Transverse colon (tissue), 4 donors: ENCODE measurements around the gene PLCD3. TPM values are rescaled to one million over a fixed set of nuclear protein-coding genes. Genes with fewer than 3 reads are reported as not detected.

Source experiments
- DNase-seq: peaks from one replicate; pipeline ENCODE4 v3.0.0-alpha.2; 2019
- H3K27ac ChIP-seq, 4 donors: fragments of 200-600 bp; sonication (generic); 2 replicates each; pipeline ENCODE4 v1.5.1; 2016 to 2018; ENCODE audit warnings: inconsistent platforms in 4 of 4
- H3K27me3 ChIP-seq: fragments of 200-600 bp; sonication (generic); 2 replicates; pipeline ENCODE4 v1.5.1; 2017; ENCODE audit warnings: inconsistent platforms
- H3K36me3 ChIP-seq, 4 donors: fragments of 200-600 bp; sonication (generic); 2 replicates each; pipeline ENCODE4 v1.5.1; 2017 to 2019; ENCODE audit warnings: inconsistent platforms in 4 of 4
- H3K4me1 ChIP-seq, 4 donors: fragments of 200-600 bp; sonication (generic); 2 replicates each; pipeline ENCODE4 v1.5.1; 2017 to 2020; ENCODE audit warnings: inconsistent platforms in 4 of 4
- H3K4me3 ChIP-seq, 4 donors: fragments of 200-600 bp; sonication (generic); 1 replicate in 1 of 4; 2 replicates in 3 of 4; pipeline versions ENCODE4 v1.5.1 to v1.6.1; 2017 to 2019; ENCODE audit warnings: inconsistent platforms in 4 of 4
- H3K9me3 ChIP-seq, 2 donors: fragments of 200-600 bp; sonication (generic); 2 replicates each; pipeline ENCODE4 v1.5.1; 2017 to 2019; ENCODE audit warnings: inconsistent platforms in 2 of 2
- CTCF ChIP-seq, 5 experiments: fragments of 200-600 bp in 3 of 5; fragments of 450-650 bp in 2 of 5; sonication (generic) in 3 of 5; IDR thresholded peaks; 1 replicate in 2 of 5; 2 replicates in 3 of 5; pipeline ENCODE4 v1.5.1; 2016 to 2017; ENCODE audit warnings: antibody characterized with exemption in 5 of 5, inconsistent platforms in 3 of 5, mild to moderate bottlenecking in 2 of 5, moderate library complexity in 1 of 5
- EP300 ChIP-seq: sonication (generic); formaldehyde crosslinking; IDR thresholded peaks from one replicate; pipeline ENCODE4 v1.6.1; 2017; ENCODE audit warnings: antibody characterized with exemption, low read depth
- POLR2A ChIP-seq: fragments of 450-650 bp; IDR thresholded peaks from one replicate; pipeline ENCODE4 v1.6.1; 2016; ENCODE audit warnings: antibody characterized with exemption, mild to moderate bottlenecking, moderate library complexity
- POLR2AphosphoS5 ChIP-seq, 3 donors: sonication (generic); formaldehyde crosslinking; IDR thresholded peaks; one replicate each; pipeline ENCODE4 v1.6.1; 2016; ENCODE audit warnings: antibody characterized with exemption in 3 of 3
- WGBS, 2 donors: methylation state at CpG; one replicate each; pipeline ENCODE4 v1.1.5; 2018; ENCODE audit warnings: low coverage in 1 of 2; 5-methylcytosine and 5-hydroxymethylcytosine counted together
- in situ Hi-C, 4 donors: fragments of 200-750 bp; cut with MboI; loops; one replicate each; pipeline versions ENCODE4 v1.15.0 to v1.15.1; 2017; ENCODE audit warnings: low sequenced_read_pairs in 3 of 4, low pct_ligation_motif_present in 1 of 4, low pct_unique_long_range_greater_than_20kb in 1 of 4
- intact Hi-C: fragments of 100-400 bp; cut with DNase I; formaldehyde crosslinking; loops from one replicate; pipeline ENCODE4 v1.15.1; 2023; ENCODE audit warnings: low total_unique reads
- total RNA-seq, 4 donors: library from RNA; depleted of rRNA; stranded (reverse); fragments of >200 nt; gene quantifications; one replicate each; pipeline ENCODE4 v1.1.0, GENCODE V29; 2016

The PLCD3 gene
- total RNA-seq: 100 to 1,000 TPM; 157 to 369 (median 335) TPM

GRCh38 chr17:45132320-45132571 lies at the start of gene PLCD3:
PLCD3 (minus strand) TSS chr17:45132515; CDS start chr17:45132410, 105 bp downstream.
- no peak for DNase-seq
- H3K4me1 ChIP-seq: peaks cover 41 to 73% (median 58%) of the 10 kb centered on the region in 4 donors
- no peak for TF ChIP-seq EP300
- no peak for TF ChIP-seq POLR2AphosphoS5 (IDR thresholded peaks at IDR 0.05)
- no peak for TF ChIP-seq CTCF (IDR thresholded peaks at IDR 0.05)
- TF ChIP-seq POLR2A: no peak
- H3K27me3 ChIP-seq: no peaks in the 10 kb centered on the region
- H3K4me3 ChIP-seq: peak within 1 kb of the TSS; percentile 86 to 96 (median 88)
- no peaks in the 10 kb centered on the region for H3K36me3 ChIP-seq
- H3K27ac ChIP-seq: peak within 1 kb of the TSS; percentile 99 to 100 (median 99)
- intact Hi-C loops (loop anchor here (5.0 to 10.0 kb wide), 2 partner anchors 35 to 357 kb away; no protein-coding TSS in a partner anchor), in situ Hi-C loops (loop anchor here in 1 of 4 donors (10.0 kb wide), 1 partner anchor 63 kb away; no protein-coding TSS in a partner anchor)
- H3K9me3 ChIP-seq: no peaks in the 10 kb centered on the region
- WGBS, 2 donors: 0% methylated on average over 6 of the region's 36 CpGs; no CpG with 5 or more reads in 1 of the 2 donors

GRCh38 chr17:45177563-45177962 lies 45.2 kb upstream of the PLCD3 start:
- in situ Hi-C loops (no loop called here), intact Hi-C loops (no loop called here)
- no peak for DNase-seq
- Histone ChIP-seq H3K27ac (no peak overlapping the region), H3K36me3 (no peaks in the 10 kb centered on the region), H3K27me3 (no peaks in the 10 kb centered on the region), H3K4me3 (no peak overlapping the region), H3K4me1 (peaks cover 12 to 25% (median 22%) of the 10 kb centered on the region in 4 donors), H3K9me3 (no peaks in the 10 kb centered on the region)
- WGBS, 2 donors: 85 to 100% methylated on average over 1 to 7 of the region's 7 CpGs
- no peak for TF ChIP-seq POLR2A
- no peak for TF ChIP-seq POLR2AphosphoS5 (IDR thresholded peaks at IDR 0.05)
- no peak for TF ChIP-seq CTCF (IDR thresholded peaks at IDR 0.05)
- no peak for TF ChIP-seq EP300

GRCh38 chr17:45175759-45176115 lies 43.4 kb upstream of the PLCD3 start:
- Histone ChIP-seq H3K4me1 (peaks cover 27 to 42% (median 41%) of the 10 kb centered on the region in 4 donors), H3K27me3 (no peaks in the 10 kb centered on the region), H3K36me3 (no peaks in the 10 kb centered on the region), H3K4me3 (no peak overlapping the region), H3K9me3 (no peaks in the 10 kb centered on the region), H3K27ac (peak overlapping the region; percentile 44 to 76 (median 62))
- in situ Hi-C loops (no loop called here), intact Hi-C loops (no loop called here)
- TF ChIP-seq CTCF (IDR thresholded peaks at IDR 0.05) (no peak), POLR2A (no peak), POLR2AphosphoS5 (IDR thresholded peaks at IDR 0.05) (no peak), EP300 (no peak)
- WGBS, 2 donors: 59 to 67% methylated on average over 2 to 3 of the region's 3 CpGs
- no peak for DNase-seq

- 17% methylated on average over 9 of the region's 10 CpGs; no CpG with 5 or more reads in 1 of the 2 donors for WGBS, 2 donors
- peak; percentile 33 for TF ChIP-seq POLR2A
- peak in 1 of 3 donors; percentile 7 for TF ChIP-seq POLR2AphosphoS5 (IDR thresholded peaks at IDR 0.05)
- no peak for TF ChIP-seq EP300
- TF ChIP-seq CTCF (IDR thresholded peaks at IDR 0.05): peak in 1 of 5 experiments; percentile 34
- Histone ChIP-seq H3K27ac (peak overlapping the region; percentile 78 to 92 (median 85)), H3K4me3 (peak overlapping the region; percentile 2 to 34 (median 12)), H3K9me3 (no peaks in the 10 kb centered on the region), H3K27me3 (no peaks in the 10 kb centered on the region), H3K4me1 (peaks cover 27 to 45% (median 42%) of the 10 kb centered on the region in 4 donors), H3K36me3 (no peaks in the 10 kb centered on the region)
- in situ Hi-C loops: no loop called here
- intact Hi-C loops: no loop called here
- peak; percentile 78 for DNase-seq
Measured at GRCh38 chr17:45172541-45173286, 40.4 kb upstream of the PLCD3 start.
